ENCODE measurements around the gene BMP3.
"Not testable (repeated sequence)": the region's sequence is repeated elsewhere in the genome, so short reads cannot be mapped to it uniquely, and the experiment has no call there.

Gene BMP3

GRCh38 chr4:81030061-81030980, at the start of gene BMP3:
TSS of gene BMP3 (plus strand) at chr4:81030708. CDS start at chr4:81031285, 577 bp downstream.
- DNase-seq, result peak; percentile 52

- no peak for DNase-seq
These were observed 44.5 kb upstream of the BMP3 start for GRCh38 chr4:80986011-80986410.

GRCh38 chr4:80989921-80990544, 40.5 kb upstream of the BMP3 start:
- peak; percentile 80 to 81 for DNase-seq

- DNase-seq, result no peak
These were observed 39.7 kb upstream of the BMP3 start for GRCh38 chr4:80990851-80991250.

GRCh38 chr4:80999943-81000342, 30.6 kb upstream of the BMP3 start:
- DNase-seq, result no peak

GRCh38 chr4:81003597-81004111, 26.9 kb upstream of the BMP3 start:
- DNase-seq, result no peak

GRCh38 chr4:81007417-81007816, 23.1 kb upstream of the BMP3 start:
- no peak for DNase-seq

- not testable (repeated sequence) for DNase-seq
These were observed 13.9 kb upstream of the BMP3 start for GRCh38 chr4:81016566-81016965.

- DNase-seq, result peak in 1 of 2 experiments; percentile 33
These were observed 11.5 kb upstream of the BMP3 start for GRCh38 chr4:81019006-81019405.

GRCh38 chr4:81021142-81021944, 9.2 kb upstream of the BMP3 start:
- DNase-seq, result no peak

- DNase-seq, result no peak
These were observed 8.5 kb upstream of the BMP3 start for GRCh38 chr4:81021981-81022380.

GRCh38 chr4:81023484-81023883, 7.0 kb upstream of the BMP3 start:
- no peak for DNase-seq

- DNase-seq, result no peak
These were observed 678 bp downstream of the BMP3 start for GRCh38 chr4:81030981-81031791.

- no peak for DNase-seq
These were observed 1.5 kb downstream of the BMP3 start for GRCh38 chr4:81031796-81032551.

- no peak for DNase-seq
These were observed 2.5 kb downstream of the BMP3 start for GRCh38 chr4:81032771-81033684.

- no peak for DNase-seq
These were observed 8.3 kb downstream of the BMP3 start for GRCh38 chr4:81038636-81039350.

- no peak for DNase-seq
These were observed 9.0 kb downstream of the BMP3 start for GRCh38 chr4:81039351-81039972.

- DNase-seq, result peak; percentile 71
These were observed 9.6 kb downstream of the BMP3 start for GRCh38 chr4:81040012-81040659.
